ENCODE results near the gene KLK15.
"Not testable (repeated sequence)": the region's sequence is repeated elsewhere in the genome, so short reads cannot be mapped to it uniquely, and the experiment has no call there.

KLK15 gene

GRCh38 chr19:50791594-50792271 is 41.6 kb downstream of the KLK15 start:
- no peak overlapping the region for H3K4me3 ChIP-seq (ENCODE audit: low read depth, low read length)
- CTCF ChIA-PET: interaction anchor here (1.0 to 2.5 kb wide), 4 partner anchors 67 to 130 kb away, joined by 3 to 7 read pairs (median 4); no protein-coding TSS in a partner anchor
- no peak for DNase-seq (ENCODE audit: low read depth, low spot score)
- POLR2A ChIA-PET: interaction anchor here (0.8 to 1.5 kb wide), 2 partner anchors 10 to 12 kb away, joined by 3 to 4 read pairs; no protein-coding TSS in a partner anchor
- TF ChIP-seq CTCF (IDR thresholded peaks at IDR 0.05; ENCODE audit: insufficient read depth, low read length, missing control alignments): no peak

GRCh38 chr19:50790922-50791467 is 42.4 kb downstream of the KLK15 start:
- H3K4me3 ChIP-seq (ENCODE audit: low read depth, low read length): no peak overlapping the region
- no peak for TF ChIP-seq CTCF (IDR thresholded peaks at IDR 0.05; ENCODE audit: insufficient read depth, low read length, missing control alignments)
- ChIA-PET CTCF (interaction anchor here (1.0 to 2.5 kb wide), 4 partner anchors 85 to 131 kb away, joined by 3 to 7 read pairs (median 4); no protein-coding TSS in a partner anchor), POLR2A (interaction anchor here (1.5 kb wide), 1 partner anchor 13 kb away, joined by 4 read pairs; no protein-coding TSS in a partner anchor)
- no peak for DNase-seq (ENCODE audit: low read depth, low spot score)

- H3K4me3 ChIP-seq (ENCODE audit: low read depth, low read length): no peak within 1 kb of the TSS
- ChIA-PET POLR2A (interaction anchor here (0.8 kb wide), 1 partner anchor 14 kb away, joined by 4 read pairs; no protein-coding TSS in a partner anchor), CTCF (interaction anchor here (1.0 kb wide), 1 partner anchor 132 kb away, joined by 5 read pairs; no protein-coding TSS in a partner anchor)
- TF ChIP-seq CTCF (IDR thresholded peaks at IDR 0.05; ENCODE audit: insufficient read depth, low read length, missing control alignments): no peak
- no peak for DNase-seq (ENCODE audit: low read depth, low spot score)
Measured at GRCh38 chr19:50790396-50790795, 43.0 kb downstream of the KLK15 start, which contains the start of gene ACP4. TSS of gene ACP4 (plus strand) at chr19:50790415. CDS start at chr19:50790415, 0 bp downstream.

- no peak for TF ChIP-seq CTCF (IDR thresholded peaks at IDR 0.05; ENCODE audit: insufficient read depth, low read length, missing control alignments)
- ChIA-PET CTCF (interaction anchor here (0.8 to 9.9 kb wide), 7 partner anchors 10 to 428 kb away, joined by 3 to 148 read pairs (median 23); no protein-coding TSS in a partner anchor), POLR2A (no interaction called here)
- no peak overlapping the region for H3K4me3 ChIP-seq (ENCODE audit: low read depth, low read length)
- DNase-seq (ENCODE audit: low read depth, low spot score): no peak
Measured at GRCh38 chr19:50785329-50785728, 48.0 kb downstream of the KLK15 start.

- CTCF ChIA-PET: interaction anchor here (0.8 to 9.9 kb wide), 10 partner anchors 10 to 427 kb away, joined by 3 to 148 read pairs (median 16); no protein-coding TSS in a partner anchor
- POLR2A ChIA-PET: no interaction called here
- no peak for DNase-seq (ENCODE audit: low read depth, low spot score)
- TF ChIP-seq CTCF (IDR thresholded peaks at IDR 0.05; ENCODE audit: insufficient read depth, low read length, missing control alignments): no peak
- no peak overlapping the region for H3K4me3 ChIP-seq (ENCODE audit: low read depth, low read length)
Measured at GRCh38 chr19:50784710-50785109, 48.7 kb downstream of the KLK15 start.

- not testable (repeated sequence) for DNase-seq (ENCODE audit: low read depth, low spot score)
- POLR2A ChIA-PET: interaction anchor here (0.8 to 1.1 kb wide), 2 partner anchors 114 to 273 kb away, joined by 4 to 5 read pairs; partner anchors contain the start of gene JOSD2
Measured at GRCh38 chr19:50783848-50784152, 49.6 kb downstream of the KLK15 start.

More at GRCh38 chr19:50783848-50784152, 49.6 kb downstream of the KLK15 start:
- H3K4me3 ChIP-seq (ENCODE audit: low read depth, low read length): not testable (repeated sequence)
- CTCF ChIA-PET: interaction anchor here (0.7 to 9.9 kb wide), 27 partner anchors 11 to 453 kb away, joined by 3 to 148 read pairs (median 4); partner anchors contain the start of gene CLEC11A
